ENCODE measurements around the gene ACOT8. TPM values are rescaled to one million over a fixed set of nuclear protein-coding genes. Genes with fewer than 3 reads are reported as not detected.
A peak's percentile ranks its signal among the peaks of the same experiment; 100 is the strongest.
"Not testable (repeated sequence)": the region's sequence is repeated elsewhere in the genome, so short reads cannot be mapped to it uniquely, and the experiment has no call there.

ACOT8 gene
- 24.9 TPM for total RNA-seq
- long read RNA-seq, transcript ACOT8-201 (6 exons, 1,168 nt): major isoform, 38 of 61 reads
- long read RNA-seq, partial matches to known transcripts: 7 of 61 reads
- long read RNA-seq, other reads (novel, unspliced or antisense): 9 of 61 reads

DNA sequence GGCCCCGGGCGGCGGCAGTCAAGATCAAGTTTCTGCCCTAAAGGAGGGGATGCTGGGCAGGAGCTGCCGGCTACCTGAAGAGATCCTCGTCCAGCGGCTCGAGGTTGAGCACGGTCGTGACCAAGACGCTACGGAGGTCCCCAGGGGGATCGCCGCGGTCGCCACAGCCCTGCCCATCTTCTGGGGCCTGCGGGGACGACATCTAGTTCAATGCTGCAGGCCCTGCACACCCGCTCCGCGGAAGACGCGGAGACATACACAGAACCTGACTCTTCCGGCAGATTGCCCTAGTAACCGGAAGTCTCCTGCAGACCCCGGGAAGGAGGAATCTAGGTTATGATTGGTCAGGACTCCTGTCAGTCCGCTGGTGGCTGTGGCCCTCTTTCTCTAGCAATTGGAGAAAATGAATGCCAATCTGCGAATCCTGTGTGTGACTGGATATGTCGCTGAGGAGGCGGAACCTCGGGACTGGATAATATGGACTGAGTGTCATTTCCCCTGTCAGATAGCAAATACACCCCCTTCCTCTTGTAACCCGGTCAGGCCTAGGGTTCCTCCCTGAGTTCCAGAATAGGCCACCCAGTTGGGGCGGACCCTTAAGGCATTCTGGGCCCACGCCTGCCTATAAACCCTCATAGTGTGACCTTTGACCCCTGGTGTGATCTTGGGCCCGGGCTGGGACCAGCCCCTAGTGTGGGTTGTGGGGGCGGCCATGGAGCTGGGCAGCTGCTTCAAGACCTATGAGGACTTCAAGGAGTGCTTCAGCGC is at the start of gene ACOT8, which contains the start of gene ZSWIM3:
TSS of gene ACOT8 (minus strand) at position 279 of the 768 bp plus-strand sequence. CDS start at position 202, 77 bp downstream.
TSS of gene ZSWIM3 (plus strand) at position 501 of the 768 bp plus-strand sequence. CDS start at position 713, 212 bp downstream.
- intact Hi-C loops (cut with DNase I): no loop called here

DNA sequence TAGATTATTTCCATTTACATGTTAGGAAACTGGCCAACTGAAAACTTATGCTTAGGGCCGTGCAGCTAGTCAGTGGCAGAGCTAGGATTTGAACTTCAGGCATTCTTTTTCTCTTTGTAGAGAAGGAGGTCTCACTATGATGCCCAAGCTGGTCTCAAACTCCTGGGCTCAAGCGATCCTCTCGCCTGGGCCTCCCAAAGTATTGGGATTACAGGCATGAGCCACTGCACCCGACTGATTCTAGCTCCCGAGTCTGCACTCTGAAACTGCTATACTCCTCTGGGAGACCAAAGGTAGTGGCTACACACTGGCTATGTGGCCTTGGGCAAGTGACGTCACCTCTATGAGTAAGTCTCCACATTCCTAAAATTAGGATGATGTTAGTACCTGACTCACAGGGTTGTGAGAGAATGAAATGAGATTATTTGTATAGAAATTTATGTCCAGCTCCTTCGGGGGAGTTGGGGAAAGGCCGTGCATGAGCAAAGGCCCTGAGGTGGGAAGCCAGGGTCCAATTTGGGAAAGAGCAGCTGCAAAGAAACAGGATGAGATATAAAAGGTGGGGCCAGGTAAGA is 48.4 kb upstream of the ACOT8 start:
- intact Hi-C loops (cut with DNase I): no loop called here
- no peak for DNase-seq (ENCODE audit: low spot score)

More for the DNA sequence above, at the start of gene ACOT8, which contains the start of gene ZSWIM3:
- peak; percentile 95 for DNase-seq (ENCODE audit: low spot score)

GRCh38 chr20:45904583-45905504 is 47.7 kb upstream of the ACOT8 start:
- intact Hi-C loops (cut with DNase I): no loop called here
- DNase-seq (ENCODE audit: low spot score): no peak

- no peak for DNase-seq (ENCODE audit: low spot score)
- intact Hi-C loops (cut with DNase I): no loop called here
These were observed 45.1 kb upstream of the ACOT8 start for GRCh38 chr20:45902199-45902701.

- intact Hi-C loops (cut with DNase I): not testable (repeated sequence)
These were observed 44.1 kb upstream of the ACOT8 start for GRCh38 chr20:45901332-45901731.

DNA sequence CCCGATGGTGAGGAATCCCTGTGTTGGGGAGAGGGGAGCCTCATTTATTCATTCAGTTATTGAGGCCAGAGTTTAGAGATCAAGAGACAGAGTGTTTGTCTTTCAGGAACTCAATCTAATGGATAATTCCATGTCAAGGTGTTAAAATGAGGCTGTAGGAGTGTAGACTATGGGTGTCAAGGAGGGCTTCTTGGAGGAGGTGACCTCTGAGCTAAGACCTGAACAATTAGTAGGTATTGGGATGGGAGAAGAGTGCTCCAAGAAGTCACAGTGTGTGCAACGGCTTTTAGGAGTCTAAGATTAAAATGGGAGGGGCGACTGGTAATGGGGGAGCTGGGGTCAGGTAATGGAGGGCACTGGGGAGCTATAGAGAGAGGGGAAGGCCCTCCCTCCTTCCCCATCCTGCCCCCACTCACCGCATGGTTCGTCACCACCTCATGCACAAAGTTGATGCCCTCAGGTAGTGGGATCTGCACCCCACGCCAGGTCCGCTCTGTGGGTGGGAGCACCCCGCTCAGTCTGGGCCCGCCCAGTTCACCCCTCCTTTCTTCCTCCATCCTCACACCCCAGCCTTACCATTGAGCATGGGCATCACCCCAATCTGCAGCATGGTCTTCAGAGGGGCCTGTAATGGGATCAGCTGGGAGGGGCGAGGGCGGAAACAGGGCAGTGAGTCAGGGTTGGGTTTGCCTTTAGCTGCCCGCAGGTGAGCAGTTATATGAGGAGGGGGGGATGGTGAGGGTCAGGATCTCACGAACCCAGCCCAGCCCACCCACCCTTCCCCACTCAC is 42.0 kb upstream of the ACOT8 start:
- DNase-seq (ENCODE audit: low spot score): no peak
- intact Hi-C loops (cut with DNase I): no loop called here

More at GRCh38 chr20:45901332-45901731, 44.1 kb upstream of the ACOT8 start:
- not testable (repeated sequence) for DNase-seq (ENCODE audit: low spot score)

- no peak for DNase-seq (ENCODE audit: low spot score)
- intact Hi-C loops (cut with DNase I): no loop called here
These were observed 41.1 kb upstream of the ACOT8 start for GRCh38 chr20:45898285-45898684.

DNA sequence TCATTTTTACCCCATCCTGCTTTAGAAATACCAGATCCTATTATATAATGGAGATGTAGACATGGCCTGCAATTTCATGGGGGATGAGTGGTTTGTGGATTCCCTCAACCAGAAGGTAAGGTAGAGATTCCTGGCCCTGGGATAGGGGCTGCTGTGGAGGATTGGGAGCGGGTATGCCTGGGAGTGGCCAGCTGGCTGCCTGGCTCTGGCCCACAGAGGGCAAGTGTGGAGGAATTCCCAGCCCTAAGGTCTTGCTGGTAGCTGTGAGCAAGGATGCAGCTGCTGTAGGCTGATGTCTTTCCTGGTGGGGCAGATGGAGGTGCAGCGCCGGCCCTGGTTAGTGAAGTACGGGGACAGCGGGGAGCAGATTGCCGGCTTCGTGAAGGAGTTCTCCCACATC is 40.5 kb upstream of the ACOT8 start:
- no peak for DNase-seq (ENCODE audit: low spot score)
- intact Hi-C loops (cut with DNase I): no loop called here

- intact Hi-C loops (cut with DNase I): no loop called here
- no peak for DNase-seq (ENCODE audit: low spot score)
These were observed 40.1 kb upstream of the ACOT8 start for GRCh38 chr20:45897289-45897688.

DNA sequence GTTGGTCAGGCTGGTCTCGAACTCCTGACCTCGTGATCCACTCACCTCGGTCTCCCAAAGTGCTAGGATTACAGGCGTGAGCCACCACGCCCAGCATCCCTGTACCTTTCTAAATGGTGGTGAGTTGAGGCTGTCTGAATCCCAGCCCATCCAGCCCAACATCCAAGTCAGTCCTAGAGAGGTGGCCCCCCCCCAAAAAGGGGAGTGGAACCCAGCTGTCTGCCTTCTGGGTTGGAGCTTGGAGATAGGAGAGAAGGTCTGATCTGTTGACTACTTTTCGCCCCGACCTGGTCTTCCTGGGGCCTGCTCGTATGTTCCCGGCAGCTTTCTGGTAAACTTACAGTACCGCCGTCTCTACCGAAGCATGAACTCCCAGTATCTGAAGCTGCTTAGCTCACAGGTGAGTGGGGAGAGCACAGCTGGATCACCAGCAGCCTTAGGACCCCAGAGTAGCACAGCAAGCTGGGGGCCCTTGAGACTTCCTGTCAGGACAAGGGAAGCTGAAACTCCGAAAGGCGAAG is 39.5 kb upstream of the ACOT8 start:
- intact Hi-C loops (cut with DNase I): no loop called here
- DNase-seq (ENCODE audit: low spot score): no peak

- no peak for DNase-seq (ENCODE audit: low spot score)
- intact Hi-C loops (cut with DNase I): no loop called here
These were observed 37.6 kb upstream of the ACOT8 start for GRCh38 chr20:45894797-45895196.

DNA sequence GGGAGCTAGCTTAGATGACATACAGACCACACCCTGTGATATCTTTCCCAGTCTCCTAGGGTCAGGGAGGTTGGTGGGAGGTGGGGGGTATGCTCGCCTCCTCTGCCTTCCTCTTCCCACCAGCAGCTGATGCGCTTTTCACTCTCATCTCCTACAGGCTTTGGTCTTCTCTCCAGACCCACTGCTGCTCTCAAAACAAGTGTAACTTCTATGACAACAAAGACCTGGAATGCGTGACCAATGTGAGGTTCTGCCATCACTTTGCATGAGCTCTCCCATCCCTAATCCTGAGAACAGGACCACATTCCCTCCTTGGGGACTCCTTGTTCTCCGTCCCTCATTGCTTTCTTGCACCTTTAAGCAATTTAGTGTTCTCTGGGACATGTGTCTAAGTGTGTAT is 36.6 kb upstream of the ACOT8 start:
- no peak for DNase-seq (ENCODE audit: low spot score)
- intact Hi-C loops (cut with DNase I): no loop called here

GRCh38 chr20:45892828-45893500 is 35.8 kb upstream of the ACOT8 start:
- intact Hi-C loops (cut with DNase I): no loop called here
- no peak for DNase-seq (ENCODE audit: low spot score)

GRCh38 chr20:45892049-45892825 is 35.0 kb upstream of the ACOT8 start:
- intact Hi-C loops (cut with DNase I): no loop called here
- no peak for DNase-seq (ENCODE audit: low spot score)

GRCh38 chr20:45890985-45891983 is 34.1 kb upstream of the ACOT8 start, which contains the start of the genes CTSA and NEURL2:
CTSA (plus strand) TSS chr20:45891335; CDS start chr20:45891569, 234 bp downstream.
NEURL2 (minus strand) TSS chr20:45891208; CDS start chr20:45890991, 217 bp downstream.
- peak; percentile 97 for DNase-seq (ENCODE audit: low spot score)
- intact Hi-C loops (cut with DNase I): loop anchor here (1.0 to 2.0 kb wide), 2 partner anchors 44 to 80 kb away; no protein-coding TSS in a partner anchor
